Effector memory CD4-positive, alpha-beta T cell (primary cell): ENCODE measurements around the gene RANBP3.
"Not testable (repeated sequence)": the region's sequence is repeated elsewhere in the genome, so short reads cannot be mapped to it uniquely, and the experiment has no call there.

ENCODE experiments used
- DNase-seq, 3 donors: peaks; one replicate each; pipeline ENCODE4 v3.0.0-alpha.2; 2020
- H3K27ac ChIP-seq: 2 replicates; pipeline ENCODE4 v1.7.0; 2013; ENCODE audit warnings: mild to moderate bottlenecking, low read length, moderate library complexity; ENCODE audit not compliant: insufficient read depth, poor library complexity, severe bottlenecking
- H3K27me3 ChIP-seq: replicated peaks from 2 replicates; pipeline ENCODE4 v1.7.0; 2013; ENCODE audit warnings: mild to moderate bottlenecking, low read length; ENCODE audit not compliant: insufficient read depth, control insufficient read depth, poor library complexity, severe bottlenecking
- H3K36me3 ChIP-seq: 2 replicates; pipeline ENCODE4 v1.7.0; 2013; ENCODE audit warnings: mild to moderate bottlenecking, low read length, moderate library complexity; ENCODE audit not compliant: control insufficient read depth, insufficient read depth
- H3K4me1 ChIP-seq: 2 replicates; pipeline ENCODE4 v1.7.0; 2013; ENCODE audit warnings: low read length, mild to moderate bottlenecking; ENCODE audit not compliant: control insufficient read depth, insufficient read depth, poor library complexity, severe bottlenecking
- H3K4me3 ChIP-seq: 2 replicates; pipeline ENCODE4 v1.7.0; 2013; ENCODE audit warnings: low read length, low read depth, mild to moderate bottlenecking; ENCODE audit not compliant: insufficient read depth, poor library complexity, severe bottlenecking
- H3K9me3 ChIP-seq: 2 replicates; pipeline ENCODE4 v1.7.0; 2013; ENCODE audit warnings: mild to moderate bottlenecking, low read length, moderate library complexity; ENCODE audit not compliant: control insufficient read depth

Gene RANBP3

GRCh38 chr19:5877427-5877826, 100.5 kb downstream of the RANBP3 start:
- DNase-seq: no peak
- no peaks in the 10 kb centered on the region for H3K4me1 ChIP-seq
- peaks cover 7% of the 10 kb centered on the region for H3K27me3 ChIP-seq
- no peaks in the 10 kb centered on the region for H3K36me3 ChIP-seq
- no peak overlapping the region for H3K4me3 ChIP-seq
- no peaks in the 10 kb centered on the region for H3K9me3 ChIP-seq
- H3K27ac ChIP-seq: no peak overlapping the region

GRCh38 chr19:5874496-5874895, 103.4 kb downstream of the RANBP3 start:
- not testable (repeated sequence) for H3K9me3 ChIP-seq, H3K27me3 ChIP-seq, H3K4me3 ChIP-seq, H3K36me3 ChIP-seq, H3K4me1 ChIP-seq, DNase-seq, H3K27ac ChIP-seq

GRCh38 chr19:5873617-5874199, 104.2 kb downstream of the RANBP3 start:
- H3K9me3 ChIP-seq: no peaks in the 10 kb centered on the region
- H3K4me3 ChIP-seq: no peak overlapping the region
- H3K4me1 ChIP-seq: no peaks in the 10 kb centered on the region
- no peak overlapping the region for H3K27ac ChIP-seq
- no peak for DNase-seq
- no peaks in the 10 kb centered on the region for H3K36me3 ChIP-seq
- H3K27me3 ChIP-seq: peaks cover 4% of the 10 kb centered on the region

DNA sequence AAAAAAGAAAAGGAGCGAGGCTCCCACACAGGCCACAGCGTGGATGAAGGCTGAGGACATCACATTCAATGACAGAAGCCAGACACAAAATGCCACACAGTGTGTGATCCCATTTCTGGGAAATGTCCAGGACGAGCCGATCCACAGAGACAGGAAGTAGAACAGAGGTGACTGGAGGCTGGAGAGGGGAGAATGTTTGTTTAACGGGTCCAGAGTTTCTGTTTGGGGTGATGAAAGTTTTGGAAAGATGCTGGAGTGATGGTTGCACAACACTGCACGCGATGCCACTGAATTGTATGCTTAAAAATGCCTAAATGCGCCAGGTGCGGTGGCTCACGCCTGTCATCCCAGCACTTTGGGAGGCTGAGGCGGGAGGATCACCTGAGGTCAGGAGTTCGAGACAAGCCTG, 107.0 kb downstream of the RANBP3 start:
- no peak overlapping the region for H3K4me3 ChIP-seq
- no peaks in the 10 kb centered on the region for H3K36me3 ChIP-seq
- H3K27ac ChIP-seq: no peak overlapping the region
- H3K4me1 ChIP-seq: no peaks in the 10 kb centered on the region
- H3K9me3 ChIP-seq: no peaks in the 10 kb centered on the region
- DNase-seq: no peak
- H3K27me3 ChIP-seq: no peaks in the 10 kb centered on the region

DNA sequence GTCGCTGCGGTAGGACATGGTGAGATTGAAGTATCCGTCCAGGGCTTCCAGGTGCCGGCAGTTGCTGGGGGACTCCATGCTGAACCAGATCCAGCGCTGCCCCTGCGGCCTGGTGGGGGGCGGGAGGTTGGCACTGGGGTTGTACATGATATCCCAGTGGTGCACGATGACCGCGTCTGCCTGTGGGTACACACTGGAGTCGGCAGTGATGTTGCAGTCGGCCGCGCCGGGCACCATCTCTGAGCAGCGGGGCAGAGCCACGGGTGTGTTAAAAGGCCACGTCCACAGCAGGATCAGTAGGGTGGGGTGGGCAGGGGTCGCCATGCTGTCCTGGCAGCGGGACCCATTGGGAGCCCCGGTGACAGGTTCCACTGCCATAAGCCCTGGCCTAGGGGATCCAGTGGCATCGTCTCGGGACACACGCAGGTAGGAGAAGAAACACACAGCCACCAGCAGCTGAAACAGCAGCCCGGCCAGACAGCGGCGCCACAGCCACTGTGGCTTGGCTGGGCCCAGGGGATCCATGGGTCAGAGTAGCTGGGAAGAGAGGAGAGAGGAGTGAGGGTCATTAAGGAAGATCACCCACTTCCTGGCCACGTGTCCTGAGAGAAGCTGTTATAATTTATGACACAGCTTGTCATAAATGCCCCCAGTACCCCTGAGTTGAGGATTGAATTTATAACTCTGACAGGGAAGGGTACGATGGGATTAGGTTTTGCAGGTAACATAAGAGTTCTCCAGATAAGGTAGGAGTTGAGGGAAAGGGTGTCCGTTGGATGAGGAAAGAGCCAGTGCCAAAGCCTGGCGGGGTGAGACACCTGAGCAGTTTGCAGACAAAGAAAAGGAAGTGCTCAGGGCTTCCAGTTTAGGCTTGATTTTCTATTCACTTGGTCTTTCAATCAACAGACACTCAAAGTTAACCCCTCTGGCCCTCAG, 110.5 kb downstream of the RANBP3 start:
- H3K9me3 ChIP-seq: no peaks in the 10 kb centered on the region
- no peaks in the 10 kb centered on the region for H3K27me3 ChIP-seq
- H3K4me3 ChIP-seq: no peak overlapping the region
- no peaks in the 10 kb centered on the region for H3K4me1 ChIP-seq
- H3K27ac ChIP-seq: no peak overlapping the region
- no peaks in the 10 kb centered on the region for H3K36me3 ChIP-seq
- no peak for DNase-seq
